Amniotic epithelial cell (primary cell): ENCODE data around the gene CIPC.

Experiments
- DNase-seq: peaks from one replicate; pipeline ENCODE4 v3.0.0-alpha.2; 2010; ENCODE audit warnings: low read depth

CIPC gene, protein sequence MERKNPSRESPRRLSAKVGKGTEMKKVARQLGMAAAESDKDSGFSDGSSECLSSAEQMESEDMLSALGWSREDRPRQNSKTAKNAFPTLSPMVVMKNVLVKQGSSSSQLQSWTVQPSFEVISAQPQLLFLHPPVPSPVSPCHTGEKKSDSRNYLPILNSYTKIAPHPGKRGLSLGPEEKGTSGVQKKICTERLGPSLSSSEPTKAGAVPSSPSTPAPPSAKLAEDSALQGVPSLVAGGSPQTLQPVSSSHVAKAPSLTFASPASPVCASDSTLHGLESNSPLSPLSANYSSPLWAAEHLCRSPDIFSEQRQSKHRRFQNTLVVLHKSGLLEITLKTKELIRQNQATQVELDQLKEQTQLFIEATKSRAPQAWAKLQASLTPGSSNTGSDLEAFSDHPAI

DNA sequence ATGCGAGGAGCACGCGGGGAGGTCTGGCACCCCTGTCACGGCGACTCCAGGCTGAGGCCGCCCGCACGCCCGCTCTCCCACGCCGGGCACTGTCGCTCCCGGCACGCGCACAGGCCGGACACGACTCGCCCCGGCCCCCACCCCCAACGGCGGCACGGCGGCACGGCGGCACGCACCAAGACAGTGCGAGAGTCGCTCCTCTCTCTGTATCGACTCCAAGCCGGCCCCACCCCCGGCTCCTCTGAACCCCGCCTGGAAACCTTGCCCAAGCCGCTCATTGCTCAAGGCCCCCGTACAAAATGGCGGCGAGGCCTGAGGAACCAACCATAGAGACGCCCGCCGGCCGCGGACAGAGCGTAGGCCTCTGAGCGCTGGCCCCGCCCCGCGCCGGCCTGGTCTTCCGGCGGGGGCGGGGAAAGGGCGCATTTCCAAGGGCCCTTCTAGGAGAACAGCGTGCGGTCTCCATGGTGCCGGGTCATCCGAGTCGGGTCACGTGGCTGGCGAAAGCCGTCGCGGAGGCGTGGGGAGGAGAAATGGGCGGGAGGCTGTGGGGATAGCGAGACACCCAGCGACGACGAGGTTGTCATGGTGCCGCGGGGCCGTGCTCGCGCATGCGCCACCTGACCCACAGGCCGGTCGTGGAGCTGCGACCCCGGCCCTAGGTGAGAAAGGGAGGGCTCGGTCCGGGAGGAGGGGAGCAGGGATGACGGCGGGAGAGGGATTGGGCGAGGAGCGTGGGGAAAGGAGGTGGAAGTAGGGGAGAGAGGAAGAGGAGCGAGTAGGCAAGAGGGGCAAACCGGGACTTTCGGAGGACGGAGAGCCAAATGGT, at the start of gene CIPC:
CIPC (plus strand) TSS at position 559 of the 829 bp plus-strand sequence. CDS start 7,451 bp downstream, outside the sequence.
- DNase-seq = peak; percentile 97

DNA sequence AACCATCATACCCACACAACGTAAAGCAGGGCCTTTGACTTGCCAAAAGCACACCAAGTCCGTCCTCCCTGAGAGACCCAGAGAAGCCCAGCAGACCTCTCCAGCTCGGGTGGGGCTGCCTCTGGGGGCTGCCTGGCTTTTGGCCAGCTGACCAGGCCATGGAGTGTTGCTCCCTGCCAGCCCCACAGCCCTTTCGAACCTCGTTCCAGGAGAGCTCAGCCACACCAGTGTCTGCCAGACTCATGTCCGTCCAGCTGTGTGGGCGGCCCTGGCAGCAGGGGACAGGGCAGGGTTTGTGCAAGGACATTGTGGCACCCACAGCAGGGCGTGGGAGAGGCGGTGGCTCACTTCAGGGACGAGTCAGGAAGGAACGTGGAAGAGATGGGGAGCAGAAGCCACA, 46.9 kb upstream of the CIPC start:
- DNase-seq = no peak

DNA sequence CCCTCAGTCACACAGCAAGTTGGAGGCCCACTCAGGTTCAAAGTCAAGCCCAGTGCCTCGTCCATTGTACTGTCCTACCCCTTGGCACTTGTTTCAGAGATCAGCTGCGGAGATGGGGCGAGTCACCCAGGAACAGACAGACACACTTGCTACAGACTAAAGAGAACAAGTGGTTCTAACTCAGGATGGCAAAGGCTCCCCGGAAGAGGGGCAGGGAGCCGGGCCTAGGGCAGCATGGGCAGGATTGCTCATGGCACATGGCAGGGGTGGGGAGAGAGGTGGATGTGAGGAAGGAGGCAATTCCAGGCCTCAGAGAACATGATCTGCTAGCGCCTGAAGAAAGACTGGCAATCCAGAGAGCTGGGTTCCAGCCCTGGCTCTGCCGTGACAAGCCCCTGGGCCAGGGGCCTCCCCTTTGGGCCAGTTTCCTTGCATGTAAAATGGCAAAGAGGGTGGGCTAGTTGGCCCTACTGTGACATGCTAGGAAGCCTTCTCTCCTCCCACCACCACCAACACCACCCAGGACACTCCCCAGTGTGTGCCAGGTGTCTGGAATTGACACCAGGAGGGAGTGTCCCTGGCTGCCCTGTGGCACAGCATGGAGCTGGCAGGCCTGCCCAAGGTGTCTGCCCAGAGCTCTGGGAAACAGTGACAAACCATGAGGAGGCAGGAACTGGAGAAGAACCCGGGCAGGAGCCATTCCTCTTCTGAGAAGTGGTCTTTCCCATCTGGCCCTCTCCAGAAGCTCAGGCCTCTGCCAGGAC, 45.6 kb upstream of the CIPC start:
- peak; percentile 17 for DNase-seq

DNA sequence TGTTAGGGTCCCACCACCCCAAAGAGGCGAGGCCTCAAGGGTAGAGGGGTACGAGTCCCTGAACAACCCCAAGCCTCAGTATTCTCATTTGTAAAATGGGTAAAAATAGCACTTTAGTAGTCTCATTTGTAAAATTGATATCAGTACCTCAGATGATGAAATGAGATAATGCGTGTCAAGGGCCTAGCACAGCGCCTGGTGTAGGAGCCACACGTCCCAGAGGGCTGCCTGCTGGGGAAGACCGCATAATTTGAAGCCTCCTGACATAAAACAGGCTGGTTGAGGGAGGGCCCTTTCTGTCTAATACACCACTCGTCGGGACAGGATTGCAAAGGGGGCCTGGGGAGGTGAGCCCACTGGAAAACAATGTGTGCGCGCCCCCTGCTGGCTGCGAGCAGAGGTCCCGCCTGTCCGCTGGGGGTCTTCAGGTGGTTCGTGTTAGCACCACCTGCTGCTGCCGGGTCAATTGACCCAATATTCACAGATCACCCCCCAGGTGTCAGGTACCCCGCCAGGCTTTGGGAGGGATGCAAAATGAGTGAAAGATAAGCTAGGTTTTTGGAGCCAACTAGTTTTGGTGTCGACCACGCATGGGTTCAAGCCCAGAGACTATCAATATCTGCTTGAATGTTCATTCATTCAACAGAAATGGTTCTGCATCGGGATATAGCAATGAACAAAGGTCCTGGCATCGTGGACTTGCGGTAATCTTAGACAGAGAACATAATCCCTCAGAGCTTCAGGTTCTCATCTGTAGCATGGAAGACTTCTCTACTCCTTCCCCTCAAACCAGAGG, 44.8 kb upstream of the CIPC start:
- peak; percentile 82 for DNase-seq

DNA sequence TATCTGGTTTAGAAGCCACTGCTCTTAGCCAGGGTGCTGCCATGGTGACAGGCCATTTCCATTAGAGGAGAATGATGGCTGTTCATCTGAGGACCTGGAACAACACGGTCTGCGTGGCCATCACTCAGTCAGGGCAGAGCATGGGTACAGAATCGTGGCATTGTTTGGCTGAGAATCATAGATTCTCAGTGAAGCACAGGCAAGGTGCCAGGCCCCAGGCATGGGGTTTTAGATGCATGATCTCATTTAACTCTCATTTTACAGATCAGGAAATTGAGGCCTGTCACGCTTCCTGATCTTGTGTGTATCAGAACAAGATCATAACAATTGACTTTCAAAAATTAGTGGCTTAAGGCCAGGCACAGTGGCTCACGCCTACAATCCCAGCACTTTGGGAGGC, 42.8 kb upstream of the CIPC start:
- DNase-seq = no peak

DNA sequence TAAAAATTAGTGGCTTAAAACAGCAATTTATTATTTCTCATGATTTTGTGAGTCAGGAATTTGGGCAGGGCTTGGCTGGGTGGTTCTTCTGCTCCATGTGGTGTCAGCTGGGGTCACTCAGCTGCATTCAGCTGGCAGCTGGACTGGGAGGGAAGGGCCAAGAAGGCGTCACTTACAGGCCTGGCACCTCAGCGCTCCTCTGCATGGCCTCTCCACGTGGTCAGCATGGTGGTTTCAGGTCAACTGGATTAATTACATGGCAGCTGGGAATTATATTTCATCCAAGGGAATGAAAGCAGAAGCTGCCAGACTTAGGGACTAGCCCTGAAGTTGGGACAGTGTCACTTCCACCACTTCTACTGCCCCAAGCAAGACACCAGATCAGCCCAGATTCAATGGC, 42.1 kb upstream of the CIPC start:
- no peak for DNase-seq

DNA sequence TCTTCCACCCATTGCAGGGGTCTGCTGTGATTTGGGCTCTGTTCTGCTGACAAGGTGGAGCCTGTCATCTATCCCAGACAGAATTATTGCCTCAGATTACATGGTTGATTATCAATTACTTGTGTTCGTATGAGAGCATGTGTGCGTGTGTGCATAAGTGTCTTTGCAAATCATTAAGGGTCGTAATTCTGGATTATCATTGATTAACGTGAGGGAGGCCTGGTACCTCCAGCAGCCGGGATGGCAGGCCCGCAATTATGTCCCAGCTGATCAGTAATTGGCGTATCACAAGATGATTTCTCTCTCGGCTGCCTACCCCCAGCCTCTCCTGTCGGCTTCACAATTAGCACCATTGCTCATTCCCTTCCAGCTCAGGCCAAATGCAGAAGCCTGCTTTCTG, 39.9 kb upstream of the CIPC start:
- no peak for DNase-seq

DNA sequence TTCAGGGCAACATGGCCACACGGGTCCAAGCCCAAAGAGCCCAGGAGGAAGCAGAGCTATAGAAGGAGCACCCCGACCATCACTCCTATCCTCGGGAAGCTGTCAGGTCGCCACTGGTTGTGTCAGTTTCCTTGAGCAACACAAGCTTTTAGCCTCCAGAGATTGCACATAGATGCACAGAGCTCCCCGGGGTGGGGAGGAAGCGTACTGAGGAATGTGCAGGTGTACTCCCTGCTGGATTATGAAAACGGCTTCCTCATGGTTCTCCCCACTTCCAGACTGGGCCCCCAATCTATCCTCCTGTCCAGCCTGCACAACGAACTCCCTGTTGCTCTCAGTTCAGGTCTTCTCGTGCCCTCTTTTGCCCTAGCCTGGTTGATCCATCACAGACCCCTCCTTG, 39.3 kb upstream of the CIPC start:
- no peak for DNase-seq

DNA sequence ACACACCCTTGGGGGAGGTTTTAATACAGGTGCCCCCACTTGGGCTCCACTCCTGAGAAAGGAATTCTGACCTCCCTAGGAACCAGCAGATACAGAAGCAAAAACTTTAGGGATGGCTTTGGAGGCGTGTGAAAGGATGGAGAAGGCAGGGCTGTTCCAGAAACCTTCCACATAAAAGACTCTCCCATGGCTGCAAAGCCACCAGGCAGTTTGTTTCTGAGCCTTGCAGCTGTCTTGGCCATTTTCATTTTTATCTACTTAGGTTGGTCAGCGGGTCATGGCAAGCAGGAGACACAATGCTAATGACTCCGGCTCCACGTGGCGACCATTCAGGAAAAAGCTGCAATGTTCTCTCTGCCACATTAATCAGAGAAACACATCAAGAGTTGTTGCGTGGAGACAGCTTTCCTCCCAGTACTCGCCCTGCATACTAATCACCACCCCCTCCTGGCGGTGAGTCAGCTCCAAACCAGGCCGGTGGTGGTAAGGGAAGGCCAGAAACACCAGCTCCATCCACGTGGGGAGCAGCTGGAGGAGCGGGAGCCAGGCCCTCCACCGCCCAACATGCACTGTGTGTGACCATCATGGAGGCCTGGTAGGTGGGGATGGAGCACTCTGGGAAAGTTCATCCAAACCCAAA, 38.7 kb upstream of the CIPC start:
- peak; percentile 93 for DNase-seq

DNA sequence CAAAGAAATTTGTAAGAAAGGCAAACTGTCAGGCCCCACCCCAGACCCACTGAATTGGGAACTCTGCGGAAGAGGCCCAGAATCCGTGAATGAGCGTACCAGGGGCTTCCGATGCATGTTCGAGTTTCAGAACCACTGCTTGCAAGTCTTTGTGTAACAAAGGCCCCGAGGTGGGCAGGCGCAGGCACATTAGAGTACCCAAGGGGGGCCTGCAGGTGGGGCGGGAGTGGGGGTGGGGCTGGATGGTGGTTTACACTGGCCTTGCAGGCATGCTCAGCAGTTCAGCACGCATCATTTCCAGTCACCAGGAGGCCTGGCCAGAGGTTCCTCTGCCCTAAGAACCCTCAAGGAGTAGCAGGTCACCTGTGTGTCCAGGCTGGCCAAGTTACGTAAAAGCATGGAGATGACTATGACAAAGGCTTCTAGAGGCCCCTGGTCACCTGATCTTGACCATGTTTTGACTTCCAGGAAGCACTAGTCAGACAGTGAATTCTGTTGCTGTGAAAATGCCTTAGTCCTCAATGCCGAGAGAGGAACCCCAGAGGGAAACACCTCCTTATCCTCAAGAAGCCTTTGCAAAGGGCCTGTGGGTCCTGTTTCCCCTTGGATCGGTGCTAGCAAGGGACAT, 36.3 kb upstream of the CIPC start:
- DNase-seq = no peak

DNA sequence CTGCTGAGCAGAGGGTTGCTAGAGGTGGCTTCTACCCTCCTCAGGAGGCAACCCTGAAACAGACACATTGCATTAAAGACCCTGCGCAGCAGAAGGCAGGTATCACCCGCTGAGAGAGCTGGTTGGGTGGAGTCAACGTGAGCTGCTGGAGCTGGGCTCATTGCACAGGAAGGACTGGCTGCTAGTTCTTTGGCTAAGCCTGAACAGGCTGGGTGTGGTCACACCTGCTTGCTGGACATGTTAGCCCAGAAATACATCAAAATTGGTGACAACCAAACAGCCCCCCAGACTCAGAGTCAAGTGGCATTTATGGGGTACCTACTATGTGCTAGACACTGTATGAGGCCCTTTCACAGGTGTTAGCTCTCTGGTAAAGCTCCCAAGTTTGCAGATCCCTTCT, 35.8 kb upstream of the CIPC start:
- no peak for DNase-seq

DNA sequence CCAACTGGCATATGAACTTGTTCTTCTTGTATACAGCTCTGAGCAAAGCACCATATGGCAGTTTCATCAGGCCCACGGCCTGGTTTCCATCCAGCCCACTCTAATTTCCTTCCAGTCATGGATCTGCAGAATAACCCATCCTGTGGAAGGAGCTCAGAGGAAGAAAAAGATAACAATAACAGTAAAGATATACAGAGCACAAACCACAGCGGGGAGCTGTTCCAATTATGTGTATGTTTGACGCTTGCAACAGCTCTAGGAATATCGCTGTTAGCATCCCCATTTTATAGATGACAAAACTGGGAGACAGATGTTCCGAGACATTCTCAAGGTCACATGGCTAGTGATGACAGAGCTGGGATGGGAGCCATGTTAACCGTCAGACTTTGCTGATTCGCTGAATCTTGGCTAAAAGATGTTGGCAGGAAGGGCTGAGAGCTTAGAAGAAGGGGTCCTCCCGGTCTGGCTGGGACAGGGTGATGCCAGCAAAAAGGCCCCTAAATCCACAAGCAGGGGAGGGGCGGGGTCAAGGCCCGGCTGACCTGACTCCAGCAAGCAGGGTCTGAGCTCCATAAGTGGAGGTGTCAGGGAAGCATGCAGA, 34.4 kb upstream of the CIPC start:
- DNase-seq = peak; percentile 64

DNA sequence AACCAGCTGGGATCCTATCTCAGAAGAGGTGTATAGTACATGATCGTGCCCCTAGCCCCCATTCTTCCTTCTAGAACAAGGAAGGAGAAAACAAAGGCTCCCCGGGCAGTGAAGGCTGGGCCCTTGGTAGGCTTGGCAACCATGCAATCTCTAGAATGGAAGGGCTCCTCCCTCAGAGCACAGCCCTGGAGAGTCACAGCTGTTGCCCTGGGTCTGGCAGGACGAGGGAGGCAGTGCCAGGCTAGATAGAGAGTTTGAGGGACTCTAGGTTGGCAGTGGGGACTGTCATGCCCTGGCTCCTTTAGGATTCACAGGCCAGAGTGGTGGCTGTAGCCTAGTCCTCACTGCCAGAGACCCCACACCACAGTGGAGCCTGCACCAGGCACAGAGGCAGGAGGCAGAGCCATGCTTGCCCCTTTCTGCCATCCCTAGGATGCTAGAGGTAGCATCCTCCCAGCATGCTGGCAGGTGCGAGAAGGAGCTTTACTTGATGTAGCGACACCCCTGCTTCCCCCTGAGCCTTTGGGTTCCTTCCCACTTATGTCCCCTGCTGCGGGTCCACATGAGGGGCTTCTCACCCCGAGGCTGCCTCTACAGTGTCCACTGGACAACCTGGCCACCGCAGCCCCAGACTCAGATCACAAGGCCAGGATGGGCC, 33.4 kb upstream of the CIPC start:
- DNase-seq = no peak

DNA sequence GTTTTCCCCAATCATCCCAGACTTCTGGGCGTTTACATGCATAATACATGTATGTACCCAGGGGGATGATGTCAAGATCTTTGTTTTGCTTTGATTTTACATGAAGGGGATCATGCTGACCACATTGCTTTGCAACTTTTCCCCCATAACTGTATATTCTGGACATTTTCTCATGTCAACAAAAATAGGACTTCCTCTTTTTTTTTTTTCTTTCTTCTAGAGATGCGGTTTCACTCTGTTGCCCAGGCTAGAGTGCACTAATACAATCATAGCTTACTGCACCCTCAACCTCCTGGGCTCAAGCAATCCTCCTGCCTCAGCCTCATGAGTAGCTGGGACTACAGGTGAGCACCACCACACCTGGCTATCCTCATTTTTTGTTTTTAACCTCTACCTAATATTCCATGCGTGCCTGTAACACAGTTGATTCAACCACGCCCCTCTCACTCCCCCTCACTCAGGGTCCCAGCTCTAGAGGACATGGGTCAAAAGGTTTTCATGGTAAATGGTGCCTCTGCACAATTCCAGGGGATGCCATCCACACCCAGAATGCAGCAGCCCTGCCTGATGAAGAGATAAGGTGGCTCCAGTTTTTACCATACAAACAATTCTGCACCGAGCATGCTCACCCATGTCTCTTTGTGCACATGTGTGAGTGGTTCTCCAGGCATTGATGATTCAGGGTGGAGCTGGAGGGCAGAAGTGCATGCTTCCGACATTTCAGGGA, 32.0 kb upstream of the CIPC start:
- no peak for DNase-seq

DNA sequence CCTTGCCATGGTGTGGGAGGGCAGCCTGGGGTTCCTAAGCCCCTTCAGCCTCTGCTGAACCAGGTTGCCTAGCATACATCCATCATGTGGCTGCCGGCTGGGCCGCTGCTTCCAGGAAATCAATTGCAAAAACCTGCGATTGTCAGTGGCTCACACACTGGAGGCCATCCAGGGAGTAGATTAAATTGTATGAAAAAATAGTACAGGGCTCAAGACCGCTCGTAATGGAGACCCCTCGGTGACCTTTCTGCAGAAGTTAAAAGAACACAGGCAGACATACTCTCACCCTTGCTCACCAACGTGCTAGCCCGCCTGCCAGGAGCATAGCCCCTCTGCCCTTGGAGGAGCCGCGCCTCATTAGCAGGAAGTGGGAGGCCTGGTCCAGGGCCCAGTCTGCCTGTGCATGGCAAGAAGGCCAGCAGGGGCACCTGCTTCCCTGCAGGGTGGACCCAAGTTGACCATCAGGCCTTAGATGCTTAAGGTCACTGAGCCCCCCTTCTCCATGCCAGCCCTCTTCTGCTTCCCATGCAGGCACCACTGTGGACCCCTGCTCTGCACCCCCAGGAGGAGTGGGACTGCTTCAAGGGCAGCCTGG, 31.4 kb upstream of the CIPC start:
- DNase-seq = no peak

DNA sequence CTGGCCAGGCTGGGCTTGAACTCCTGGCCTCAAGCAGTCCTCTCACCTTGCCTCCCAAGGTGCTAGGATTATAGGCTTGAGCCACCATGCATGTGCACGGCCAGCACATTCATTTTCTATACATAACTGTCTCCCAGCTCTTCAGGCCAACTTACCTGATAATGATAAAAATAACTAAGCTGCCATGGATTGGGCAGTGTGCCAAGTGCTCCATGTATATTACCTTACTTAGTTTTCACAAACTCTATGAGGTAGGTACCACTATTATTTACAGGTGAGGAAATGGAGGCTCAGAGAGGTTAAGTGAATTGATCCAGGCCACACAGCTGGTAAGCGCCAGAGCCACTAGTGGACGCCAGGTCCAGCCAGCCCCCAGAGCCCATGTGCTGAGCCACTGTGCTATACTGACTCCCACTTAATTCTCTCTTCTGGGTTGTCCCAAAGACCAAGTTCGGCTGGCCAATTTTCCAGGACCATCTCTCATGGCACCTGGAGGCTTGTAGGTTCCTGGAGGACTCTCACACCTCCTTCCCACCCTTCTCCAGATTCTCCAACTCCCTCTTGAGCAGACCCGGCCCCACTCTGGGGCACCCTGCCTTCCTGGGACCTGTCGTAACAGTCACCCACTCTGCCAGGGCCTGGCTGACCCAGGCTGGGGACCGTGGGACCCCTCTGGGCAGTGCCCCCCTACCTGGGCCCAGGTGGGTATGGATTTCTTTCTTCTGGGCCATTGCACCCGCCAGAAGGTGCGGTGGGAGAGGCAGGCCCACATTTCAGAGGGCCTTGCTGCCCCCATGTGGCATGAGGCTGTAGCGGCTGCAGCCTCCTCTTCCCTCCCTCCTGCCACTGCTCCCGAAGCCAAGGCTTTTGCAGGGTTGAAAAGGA, 30.2 kb upstream of the CIPC start:
- DNase-seq = peak; percentile 47

DNA sequence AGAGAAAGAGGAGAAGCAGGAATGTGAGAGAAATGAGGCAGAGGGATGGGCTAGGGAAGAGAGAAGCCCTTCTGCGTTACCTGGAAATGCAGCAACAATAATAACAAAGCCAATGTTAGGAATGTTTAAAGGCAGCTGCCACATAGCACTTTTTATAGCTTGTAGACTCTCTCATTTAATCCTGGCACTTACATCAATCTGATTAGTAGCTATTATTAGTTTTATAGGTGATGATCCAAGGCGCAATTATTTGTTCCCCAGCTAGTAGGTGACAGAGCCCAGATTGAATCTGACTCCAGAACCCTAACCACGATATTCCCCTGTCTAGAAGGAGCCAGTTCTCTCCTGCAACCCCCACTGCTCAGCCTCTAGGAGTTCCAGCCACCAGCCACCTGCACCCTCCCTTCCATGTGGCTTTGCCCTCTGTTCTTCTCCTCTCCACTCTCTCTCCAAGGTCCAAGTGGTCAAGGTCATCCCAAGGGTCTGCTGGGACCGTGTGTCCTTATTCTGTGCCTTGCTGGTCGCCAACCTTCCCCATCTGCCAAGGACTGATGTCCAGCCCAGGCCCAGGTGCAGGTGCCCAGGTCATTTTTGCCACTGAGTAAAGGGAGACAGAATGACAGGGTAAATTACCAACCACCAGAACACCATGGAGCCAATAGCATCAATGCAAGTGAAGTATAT, 29.4 kb upstream of the CIPC start:
- DNase-seq = no peak
